Right ventricle myocardium inferior (tissue), 1 donor: Measurements from ENCODE around the gene CCL18. TPM values are rescaled to one million over a fixed set of nuclear protein-coding genes. Genes with fewer than 3 reads are reported as not detected.
"Not testable (repeated sequence)": the region's sequence is repeated elsewhere in the genome, so short reads cannot be mapped to it uniquely, and the experiment has no call there.

Experiments
- ATAC-seq: fragments of 200-7000 bp; cut with Tn5 transposase; one replicate; pipeline ENCODE4 v1.9.1; 2020; ENCODE audit warnings: mild to moderate bottlenecking, moderate library complexity
- DNase-seq: peaks from one replicate; pipeline ENCODE4 v3.0.0; 2021; ENCODE audit errors: missing footprints
- intact Hi-C: fragments of 100-400 bp; cut with DNase I; formaldehyde crosslinking; loops from one replicate; pipeline ENCODE4 v1.11.0; 2022
- total RNA-seq: library from RNA; stranded (reverse); fragmentation: NEBNext Ultra II Directional; extraction: Animal tissue kit (Norgen Biotek cat#: 25700); gene quantifications from one replicate; pipeline ENCODE4 v1.2.1, GENCODE V29; 2021
- donor health status: DM: no; HTN: yes; CAD: no; lungs with severe emphysema.

The CCL18 gene
- total RNA-seq, 1 donor from 2014 or later, result 3.7 TPM

DNA sequence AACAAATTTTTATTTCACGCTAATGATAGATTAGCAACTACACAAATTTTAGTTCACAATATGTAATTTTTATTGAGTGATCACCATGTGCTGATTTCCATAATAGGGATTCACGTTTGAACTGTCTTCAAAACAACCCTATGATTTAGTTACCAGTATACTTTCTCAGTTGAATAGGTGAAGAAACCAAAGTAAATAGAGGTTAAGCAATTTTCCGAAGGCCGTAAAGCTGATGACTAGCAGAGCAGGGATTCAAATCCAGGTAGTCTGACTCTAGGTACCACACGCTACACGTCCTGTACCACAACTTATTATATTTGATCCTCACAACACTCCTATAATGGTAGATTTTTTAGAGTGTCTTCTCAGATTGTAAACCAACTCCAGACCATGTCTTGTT lies 28.6 kb downstream of the CCL18 start:
- DNase-seq, ATAC-seq, intact Hi-C loops: not testable (repeated sequence)

DNA sequence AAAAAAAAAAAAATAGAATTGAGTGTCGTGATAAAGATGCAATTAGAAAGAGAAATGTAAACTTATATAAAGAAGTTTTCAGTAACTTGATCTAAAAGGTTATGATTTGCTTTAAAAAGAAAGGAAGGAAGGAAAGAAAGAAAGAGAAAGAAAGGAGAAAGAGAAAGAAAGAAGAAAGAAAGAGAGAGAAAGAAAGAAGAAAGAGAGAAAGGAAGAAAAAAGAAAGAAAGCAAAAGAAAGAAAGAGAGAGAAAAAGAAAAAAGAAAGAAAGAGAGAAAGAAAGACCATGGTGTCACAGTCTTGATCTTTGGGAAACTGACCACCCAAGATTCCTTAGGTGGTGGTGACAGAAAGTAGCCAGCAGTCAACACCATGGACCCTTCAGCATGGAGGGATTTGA lies 30.2 kb downstream of the CCL18 start:
- DNase-seq (no peak), ATAC-seq (no peak)
- intact Hi-C loops, result no loop called here

DNA sequence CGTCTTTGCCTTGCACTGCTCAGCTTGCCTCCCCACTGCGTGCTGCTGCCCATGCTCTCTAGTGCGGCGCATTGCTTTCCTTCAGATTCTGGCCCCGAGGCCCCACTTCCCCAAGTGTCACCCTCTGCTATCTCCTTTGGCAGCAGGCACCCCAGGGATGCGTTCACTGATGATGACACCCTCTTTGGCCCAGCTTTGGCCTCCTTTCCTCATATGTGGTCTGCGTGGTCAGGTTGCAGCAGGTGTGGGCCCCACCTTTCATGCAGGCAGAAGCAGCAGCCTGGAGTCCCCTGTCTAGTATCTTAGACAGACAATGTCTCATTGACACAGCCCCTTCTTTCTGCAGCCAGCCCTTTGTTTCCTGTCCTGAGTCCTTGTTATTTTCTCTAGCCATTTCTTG lies 30.7 kb downstream of the CCL18 start:
- intact Hi-C loops, result no loop called here
- no peak for ATAC-seq

DNA sequence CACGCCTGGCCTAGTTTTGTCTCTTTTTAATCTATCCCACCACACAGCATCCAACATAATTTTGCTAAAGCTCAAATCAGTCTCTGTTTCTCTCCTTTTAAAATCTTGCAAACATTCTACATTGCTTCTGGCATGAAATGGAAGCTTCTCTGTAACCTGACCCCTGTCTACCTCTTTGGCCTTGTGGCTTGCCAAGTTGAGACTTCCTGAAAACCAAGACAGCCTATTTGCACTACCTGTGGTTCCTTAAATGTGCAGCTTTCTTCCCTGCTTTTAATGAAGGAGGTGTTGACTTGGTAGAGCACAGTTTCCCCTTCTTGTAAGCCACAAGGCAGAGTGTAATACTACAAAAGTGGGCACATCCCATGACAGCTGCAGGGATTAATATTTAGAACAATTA lies 31.9 kb downstream of the CCL18 start:
- intact Hi-C loops, result no loop called here
- DNase-seq, result no peak
- no peak for ATAC-seq

More for the DNA sequence above, 30.7 kb downstream of the CCL18 start:
- DNase-seq, result no peak

DNA sequence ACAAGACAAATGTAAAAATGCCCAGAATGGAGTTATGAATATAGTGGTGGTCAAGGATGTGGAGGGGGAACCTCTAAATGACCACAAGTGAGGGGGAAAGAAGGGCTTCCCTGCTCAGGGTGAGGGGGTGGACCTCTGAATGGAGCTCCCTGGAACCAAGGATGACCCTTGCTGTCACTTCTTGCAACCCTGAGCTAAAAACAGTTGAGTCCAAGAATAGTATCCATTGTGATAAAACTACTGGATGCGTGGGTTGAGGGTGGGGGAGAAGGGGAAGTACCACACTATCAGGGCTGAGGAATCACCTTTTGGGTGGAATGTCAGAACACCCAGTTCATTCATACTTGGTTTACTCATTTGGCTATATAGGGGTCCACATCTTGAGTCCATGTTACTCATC lies 34.9 kb downstream of the CCL18 start:
- DNase-seq, intact Hi-C loops, ATAC-seq: not testable (repeated sequence)

DNA sequence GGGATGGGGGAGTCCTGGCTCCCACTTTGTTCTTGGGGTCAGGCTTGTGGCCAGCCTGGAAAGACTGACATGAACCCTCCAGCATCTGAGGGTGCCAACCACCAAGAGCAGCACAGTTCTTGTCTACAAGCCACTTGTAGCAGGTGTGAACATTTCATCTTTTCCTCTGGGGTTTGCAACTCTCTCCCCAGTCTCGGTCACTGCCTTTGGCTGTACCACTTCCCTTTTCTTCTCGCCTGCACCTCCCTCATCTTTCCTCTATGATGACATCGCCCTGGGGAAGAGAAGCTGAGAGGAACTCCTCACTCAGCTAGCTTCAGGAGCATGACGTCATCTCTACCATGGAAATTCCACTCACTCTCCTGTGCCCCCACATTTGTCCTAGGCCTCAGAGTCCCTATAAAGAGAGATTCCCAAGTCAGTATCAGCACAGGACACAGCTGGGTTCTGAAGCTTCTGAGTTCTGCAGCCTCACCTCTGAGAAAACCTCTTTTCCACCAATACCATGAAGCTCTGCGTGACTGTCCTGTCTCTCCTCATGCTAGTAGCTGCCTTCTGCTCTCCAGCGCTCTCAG lies 39.4 kb downstream of the CCL18 start, which contains the start of gene CCL4:
TSS of gene CCL4 (plus strand) at position 427 of the 575 bp plus-strand sequence. CDS start at position 506, 79 bp downstream.
- intact Hi-C loops, DNase-seq: not testable (repeated sequence)
- ATAC-seq, result peak; percentile 78

DNA sequence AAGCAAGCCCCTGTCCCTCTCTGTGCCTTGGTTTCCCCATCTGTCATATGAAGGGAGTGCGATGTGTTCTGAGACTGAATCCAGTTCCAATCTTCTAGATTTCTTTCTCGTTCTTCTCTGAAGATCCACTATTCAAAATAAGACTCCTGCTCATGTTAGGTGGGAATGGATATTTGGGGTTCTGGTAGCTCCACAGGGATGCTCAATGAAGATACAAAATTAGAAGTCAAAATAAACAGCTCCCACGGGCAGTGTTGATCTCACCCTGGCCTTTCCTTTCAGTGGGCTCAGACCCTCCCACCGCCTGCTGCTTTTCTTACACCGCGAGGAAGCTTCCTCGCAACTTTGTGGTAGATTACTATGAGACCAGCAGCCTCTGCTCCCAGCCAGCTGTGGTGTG lies 40.2 kb downstream of the CCL18 start:
- intact Hi-C loops, ATAC-seq: not testable (repeated sequence)

DNA sequence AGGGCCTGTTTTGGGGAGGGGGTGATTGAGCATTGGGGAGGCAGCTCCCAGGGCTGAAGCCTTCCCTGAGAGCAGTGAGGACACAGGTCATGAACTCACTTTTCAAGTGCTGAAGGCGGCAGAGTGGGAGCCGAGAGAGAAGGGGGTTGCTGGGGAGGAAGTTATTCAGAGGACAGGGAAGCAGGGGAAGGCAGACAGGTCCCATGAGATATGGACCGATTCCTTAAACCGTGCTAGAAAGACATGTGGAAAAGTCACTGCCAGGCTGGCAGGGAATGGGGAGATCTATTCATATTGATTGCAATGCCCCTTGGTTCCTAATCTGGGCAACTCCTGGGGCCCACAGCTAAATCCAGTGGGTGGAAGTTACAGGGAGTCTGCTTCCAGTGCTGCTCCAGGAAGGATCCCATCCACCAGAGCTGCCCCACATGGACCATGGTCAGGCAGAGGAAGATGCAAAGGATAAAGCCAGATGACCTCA lies 40.7 kb downstream of the CCL18 start:
- intact Hi-C loops, result no loop called here
- no peak for ATAC-seq
- DNase-seq, result no peak

More for the DNA sequence above, 40.2 kb downstream of the CCL18 start:
- DNase-seq, result not testable (repeated sequence)

DNA sequence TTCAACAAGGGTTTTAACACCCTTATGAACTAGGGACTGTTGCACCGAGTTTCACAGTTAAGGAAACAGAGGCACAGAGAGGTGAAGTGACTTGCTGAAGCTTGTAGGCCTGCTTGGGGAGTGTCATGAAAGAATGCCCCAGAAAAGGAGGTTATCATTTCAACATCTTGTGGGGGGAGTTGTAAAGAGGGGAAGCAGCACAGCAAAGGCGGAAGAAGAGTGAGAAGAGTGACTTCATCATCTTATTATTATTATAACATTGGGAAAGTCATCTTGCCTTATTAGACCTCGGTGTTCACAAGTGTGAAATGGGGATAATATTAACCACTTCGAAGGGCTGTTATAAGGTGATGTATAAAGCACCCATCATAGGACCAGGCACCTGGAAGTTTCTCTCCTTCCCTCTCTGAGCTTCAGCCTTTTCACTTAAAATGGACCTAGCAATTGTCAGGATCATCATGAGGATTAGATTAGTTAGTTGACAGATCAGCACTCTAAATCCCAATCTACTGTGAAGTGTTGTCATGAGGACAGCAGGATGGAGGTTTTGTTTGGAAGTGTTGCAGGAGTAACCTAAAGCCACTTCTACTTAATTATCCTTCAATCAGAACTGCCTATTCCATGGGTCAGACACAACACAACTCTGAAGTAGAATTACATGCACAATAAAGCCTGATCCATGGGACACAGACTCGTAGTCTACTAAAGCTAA lies 41.9 kb downstream of the CCL18 start:
- DNase-seq (no peak), ATAC-seq (no peak)
- intact Hi-C loops, result no loop called here

DNA sequence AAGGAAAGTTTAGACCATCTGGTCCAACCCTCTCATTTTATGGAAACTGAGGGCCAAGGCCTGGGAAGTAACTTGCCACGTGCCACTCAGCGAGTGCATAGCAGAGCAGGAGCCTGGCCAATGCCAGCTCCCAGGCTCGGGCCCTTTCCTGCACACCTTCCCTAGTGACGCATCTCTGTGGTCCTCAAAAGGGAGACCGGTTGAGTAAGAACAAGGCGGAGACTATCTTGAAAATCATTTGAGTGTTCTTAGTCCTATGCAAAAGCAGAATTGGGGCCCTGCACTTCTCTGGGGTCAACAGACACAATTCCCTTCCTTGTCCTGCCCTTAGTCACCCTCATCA lies 42.4 kb downstream of the CCL18 start:
- intact Hi-C loops, result no loop called here
- no peak for ATAC-seq

DNA sequence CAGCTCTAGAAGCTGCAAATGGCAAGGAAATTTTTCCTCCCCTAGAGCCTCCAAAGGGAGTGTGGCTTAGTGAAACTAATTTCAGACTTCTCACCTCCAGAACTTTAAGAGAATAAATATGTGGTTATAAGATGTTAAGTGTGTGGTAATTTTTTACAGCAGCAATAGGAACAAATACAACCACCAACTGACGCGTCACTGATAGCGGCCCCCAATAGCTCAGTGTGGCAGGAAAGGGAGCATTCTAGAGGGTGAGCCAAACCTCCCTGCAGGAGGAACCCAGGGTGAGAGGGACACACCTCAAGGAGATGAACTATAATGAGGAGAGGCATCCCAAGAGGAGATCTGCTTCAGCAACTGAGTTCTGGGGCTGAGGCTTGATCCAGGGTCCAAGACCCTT lies 43.6 kb downstream of the CCL18 start:
- no peak for ATAC-seq
- DNase-seq, result no peak
- intact Hi-C loops, result no loop called here

More for the DNA sequence above, 42.4 kb downstream of the CCL18 start:
- DNase-seq, result no peak

DNA sequence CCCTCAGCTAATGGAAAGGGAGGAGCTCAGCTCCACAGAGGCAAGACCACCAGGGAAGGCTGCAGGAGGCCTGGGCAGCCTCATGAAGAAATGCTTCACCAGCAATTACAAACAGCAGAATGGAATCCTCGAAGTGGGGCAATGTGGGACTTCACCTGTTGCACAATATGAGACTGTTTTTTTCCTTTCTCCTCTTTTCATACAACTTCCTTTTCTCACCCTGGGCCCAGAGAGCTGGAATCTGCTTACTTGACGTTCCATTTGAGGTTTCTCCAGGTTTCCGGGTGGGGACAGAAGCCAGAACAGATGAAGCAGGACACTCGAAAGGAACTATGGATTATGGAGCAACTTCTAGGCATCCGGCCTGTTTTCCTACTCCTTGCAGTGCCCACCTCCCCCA lies 44.2 kb downstream of the CCL18 start:
- intact Hi-C loops, DNase-seq, ATAC-seq: not testable (repeated sequence)

DNA sequence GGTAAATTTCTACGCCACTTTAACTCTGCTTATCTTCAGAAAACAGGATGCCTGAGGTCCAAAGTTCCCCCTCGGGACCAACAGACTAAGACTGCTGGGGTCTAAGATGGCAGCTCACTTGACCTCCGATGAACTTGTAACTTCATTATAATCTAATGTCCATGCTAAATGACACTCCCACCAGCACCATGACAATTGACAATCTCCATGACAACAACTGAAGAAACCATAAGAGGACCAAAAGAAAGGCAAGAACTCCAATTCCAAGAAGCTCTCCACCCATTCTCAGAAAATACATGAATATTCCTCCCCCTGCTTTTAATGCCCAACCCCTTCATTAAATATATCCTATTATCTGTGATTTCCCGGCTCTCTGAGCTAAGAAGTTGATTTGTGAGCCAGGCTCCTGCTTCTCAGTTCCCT lies 47.0 kb downstream of the CCL18 start:
- ATAC-seq (no peak), DNase-seq (no peak)
- intact Hi-C loops, result no loop called here

DNA sequence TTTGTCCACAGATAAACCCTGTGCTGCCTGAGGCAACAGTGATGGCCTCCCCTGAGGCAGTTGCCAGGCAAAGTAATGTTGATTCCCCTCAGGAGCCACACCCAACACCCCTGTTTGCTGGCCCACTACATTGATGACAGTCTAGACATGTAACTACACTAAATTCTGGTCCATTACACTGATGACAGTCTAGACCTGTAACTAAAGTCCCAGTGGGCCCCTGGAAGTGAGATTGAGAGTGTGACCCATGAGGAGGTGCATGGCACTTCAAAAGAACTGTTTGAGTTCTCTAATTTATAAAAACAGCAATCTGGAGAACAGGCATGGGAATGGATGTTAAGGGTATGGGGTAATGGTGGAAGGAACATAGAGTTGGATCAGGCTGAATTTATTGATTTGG lies 48.5 kb downstream of the CCL18 start:
- intact Hi-C loops, result no loop called here
- ATAC-seq, result no peak
- no peak for DNase-seq

DNA sequence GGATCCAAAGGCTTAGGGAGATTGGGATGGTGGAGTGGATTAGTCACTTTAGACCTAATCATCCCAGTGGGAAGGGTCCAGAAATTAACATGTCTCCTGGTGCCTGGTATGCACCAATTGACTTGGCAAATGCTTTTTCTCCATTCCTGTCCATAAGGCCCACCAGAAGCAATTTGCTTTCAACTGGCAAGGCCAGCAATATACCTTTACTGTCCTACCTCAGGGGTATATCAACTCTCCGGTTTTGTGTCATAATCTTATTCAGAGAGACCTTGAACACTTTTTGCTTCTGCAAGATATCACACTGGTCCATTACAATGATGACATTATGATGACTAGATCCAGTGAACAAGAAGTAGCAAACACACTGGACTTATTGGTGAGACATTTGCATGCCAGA lies 49.1 kb downstream of the CCL18 start:
- DNase-seq, ATAC-seq, intact Hi-C loops: not testable (repeated sequence)

DNA sequence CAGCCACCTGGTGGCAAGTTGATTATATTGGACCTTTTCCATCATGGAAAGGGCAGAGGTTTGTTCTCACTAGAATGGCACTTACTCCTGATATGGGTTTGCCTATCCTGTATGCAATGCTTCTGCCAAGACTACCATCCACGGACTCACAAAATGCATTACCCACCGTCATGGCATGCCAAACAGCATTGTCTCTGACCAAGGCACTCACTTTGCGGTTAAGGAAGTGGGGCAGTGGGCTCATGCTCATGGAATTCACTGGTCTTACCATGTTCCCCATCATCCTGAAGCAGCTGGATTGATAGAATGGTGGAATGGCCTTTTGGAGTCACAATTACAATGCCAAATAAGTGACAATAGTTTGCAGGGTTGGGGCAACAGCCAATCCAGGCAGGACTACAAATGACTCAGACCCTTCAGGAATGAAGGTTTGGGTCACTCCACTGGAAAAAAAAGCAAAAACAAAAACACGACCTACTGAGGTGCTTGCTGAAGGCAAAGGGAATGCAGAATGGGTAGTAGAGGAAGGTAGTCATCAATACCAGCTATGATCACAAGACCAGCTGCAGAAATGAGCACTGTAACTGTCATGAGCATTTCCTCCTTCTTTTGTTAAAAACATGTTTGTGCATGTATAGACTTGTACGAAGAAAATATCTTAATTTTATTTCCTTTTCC lies 51.0 kb downstream of the CCL18 start:
- intact Hi-C loops, DNase-seq, ATAC-seq: not testable (repeated sequence)

DNA sequence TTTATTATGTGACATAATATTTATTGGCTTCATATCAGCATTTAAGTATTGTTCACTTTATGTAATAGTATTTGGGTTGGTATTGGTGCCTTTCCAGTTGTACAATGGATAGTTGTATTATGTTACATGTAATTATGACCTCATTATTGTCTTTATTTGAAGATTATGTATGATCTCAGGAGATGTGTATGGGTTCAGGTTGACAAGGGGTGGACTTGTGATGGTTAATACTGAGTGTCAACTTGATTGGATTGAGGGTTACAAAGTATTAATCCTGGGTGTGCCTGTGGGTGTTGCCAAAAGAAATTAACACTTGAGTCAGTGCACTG lies 51.5 kb downstream of the CCL18 start:
- ATAC-seq, intact Hi-C loops, DNase-seq: not testable (repeated sequence)

DNA sequence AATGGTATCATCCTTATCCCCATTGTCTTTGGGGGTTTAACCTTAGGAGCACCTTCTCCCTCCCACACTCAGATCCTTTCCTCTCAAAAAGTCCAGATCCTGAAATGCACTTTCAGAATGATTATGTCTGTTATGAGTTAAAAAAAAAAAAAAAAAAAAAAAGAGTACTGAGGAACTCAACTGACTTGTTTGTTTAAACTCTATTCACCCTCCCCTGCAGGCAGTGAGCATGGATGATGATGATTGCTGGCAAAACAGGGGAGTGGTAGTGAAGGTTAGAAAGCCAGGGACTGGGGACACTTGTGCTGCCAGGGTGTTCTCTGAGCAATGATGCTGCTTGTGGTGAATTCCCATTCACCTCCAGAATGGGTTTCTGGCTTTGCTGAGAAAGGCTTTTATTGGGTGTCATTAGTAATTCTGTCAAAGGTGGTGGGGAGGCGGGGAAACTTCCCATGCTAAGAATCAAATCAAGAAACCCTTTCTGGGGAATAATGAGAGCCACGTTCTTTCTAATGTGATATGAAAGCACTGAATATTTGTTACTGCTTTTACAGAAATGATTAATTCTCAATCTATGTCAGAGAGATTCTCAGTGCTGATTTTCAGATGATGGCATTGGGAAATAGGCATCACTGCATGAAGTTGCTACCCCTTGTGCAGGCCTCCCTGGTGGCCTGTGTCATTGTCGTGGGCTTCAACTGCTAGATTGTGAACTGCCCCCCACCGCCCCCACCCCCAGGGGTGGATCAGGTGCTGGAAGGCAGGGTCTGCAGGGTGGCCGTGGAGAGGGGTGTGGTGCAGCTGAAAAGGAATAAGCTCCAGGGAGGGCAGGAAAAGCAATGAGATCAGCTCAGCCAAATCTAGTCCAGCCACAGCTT lies 53.7 kb downstream of the CCL18 start:
- DNase-seq (no peak), ATAC-seq (no peak)

More for the DNA sequence above, 53.7 kb downstream of the CCL18 start:
- intact Hi-C loops, result no loop called here
